Endothelial cell of umbilical vein (primary cell): ENCODE measurements around the gene PRRC2B. TPM values are rescaled to one million over a fixed set of nuclear protein-coding genes. Genes with fewer than 3 reads are reported as not detected.

Experiments used
- BruUV-seq: library from RNA; stranded (reverse); fragments of 400-500 nt; replicated peaks from 2 replicates; lab custom pipeline; 2021; lab: Mats Ljungman, UMichigan
- CTCF ChIA-PET: fragments of 300-600, 350-600 bp; sonication (Branson Sonifier 250); formaldehyde crosslinking; loops from one replicate; lab custom pipeline; 2021; ENCODE audit warnings: antibody characterized with exemption, inconsistent platforms; lab: Charles Lee
- POLR2A ChIA-PET: fragments of 300-600, 350-600 bp; sonication (Branson Sonifier 250); formaldehyde crosslinking; loops from one replicate; lab custom pipeline; 2021; ENCODE audit warnings: antibody characterized with exemption, inconsistent platforms; lab: Charles Lee
- DNase-seq: peaks from one replicate; pipeline ENCODE4 v3.0.0-alpha.2; 2011; ENCODE audit warnings: low read depth, low spot score
- FAIRE-seq: peaks from 2 replicates; lab custom pipeline; 2011; peaks lifted over from hg19 to GRCh38; lab: Jason Lieb, UNC
- H2AFZ ChIP-seq: 2 replicates; pipeline ENCODE4 v1.6.0; 2012; ENCODE audit warnings: low read depth, low read length, control low read depth, inconsistent platforms
- H3K27ac ChIP-seq: 2 replicates; pipeline ENCODE4 v1.5.1; 2011; ENCODE audit warnings: low read depth, mild to moderate bottlenecking, control low read depth, low read length, moderate library complexity; ENCODE audit not compliant: insufficient read depth
- H3K27me3 ChIP-seq, 2 experiments: 2 replicates each; pipeline versions ENCODE4 v1.6.0 to v1.6.1; 2011; ENCODE audit warnings: low read length in 2 of 2, mixed read lengths in 1 of 2; ENCODE audit not compliant: control insufficient read depth in 2 of 2, insufficient read depth in 2 of 2
- H3K36me3 ChIP-seq, 2 experiments: 2 replicates in 1 of 2; 3 replicates in 1 of 2; pipeline ENCODE4 v1.5.1; 2011; ENCODE audit warnings: low read length in 2 of 2, mild to moderate bottlenecking in 1 of 2, moderate library complexity in 1 of 2; ENCODE audit not compliant: control insufficient read depth in 2 of 2, insufficient read depth in 2 of 2; ENCODE audit errors: extremely low read depth in 1 of 2
- H3K4me1 ChIP-seq: 3 replicates; pipeline ENCODE4 v1.5.1; 2011; ENCODE audit warnings: mild to moderate bottlenecking, low read length; ENCODE audit not compliant: control insufficient read depth, insufficient read depth; ENCODE audit errors: extremely low read depth
- H3K4me2 ChIP-seq: 2 replicates; pipeline ENCODE4 v1.6.1; 2011; ENCODE audit warnings: low read length, control low read depth, mixed read lengths; ENCODE audit not compliant: insufficient read depth
- H3K4me3 ChIP-seq, 3 experiments: fragments of 200-600 bp in 1 of 3; sonication (generic), shearing (Covaris generic) in 1 of 3; replicated peaks in 1 of 3; 2 replicates each; pipeline ENCODE4 v1.5.1; 2011 to 2016; ENCODE audit warnings: control low read depth in 3 of 3, low read length in 3 of 3, mild to moderate bottlenecking in 2 of 3, inconsistent platforms in 1 of 3, low read depth in 1 of 3, moderate library complexity in 1 of 3; ENCODE audit not compliant: insufficient read depth in 1 of 3
- H3K79me2 ChIP-seq: 2 replicates; pipeline ENCODE4 v1.6.0; 2012; ENCODE audit warnings: low read length, inconsistent platforms; ENCODE audit not compliant: control insufficient read depth, insufficient read depth
- H3K9ac ChIP-seq: replicated peaks from 2 replicates; pipeline ENCODE3; 2011; ENCODE audit warnings: low read length, control low read depth; ENCODE audit not compliant: insufficient read depth; ENCODE audit errors: extremely low read depth
- H3K9me1 ChIP-seq: replicated peaks from 3 replicates; pipeline ENCODE4 v1.6.0; 2011; ENCODE audit warnings: mild to moderate bottlenecking, low read length; ENCODE audit not compliant: control insufficient read depth, insufficient read depth; ENCODE audit errors: extremely low read depth
- H3K9me3 ChIP-seq: replicated peaks from 2 replicates; pipeline ENCODE4 v1.5.1; 2012; ENCODE audit warnings: low read length, inconsistent platforms; ENCODE audit not compliant: control insufficient read depth, insufficient read depth
- H4K20me1 ChIP-seq: replicated peaks from 2 replicates; pipeline ENCODE3; 2011; ENCODE audit warnings: mild to moderate bottlenecking, low read length; ENCODE audit not compliant: control insufficient read depth, insufficient read depth; ENCODE audit errors: extremely low read depth
- EZH2 ChIP-seq: IDR thresholded peaks from 2 replicates; pipeline ENCODE4 v1.6.1; 2012; ENCODE audit warnings: borderline replicate concordance, low read depth, mild to moderate bottlenecking, moderate library complexity, low read length, inconsistent platforms; ENCODE audit not compliant: severe bottlenecking
- FOS ChIP-seq: IDR thresholded peaks from 2 replicates; pipeline ENCODE4 v1.6.1; 2011; ENCODE audit warnings: mild to moderate bottlenecking, low read length, moderate library complexity, borderline replicate concordance; ENCODE audit not compliant: insufficient read depth
- GATA2 ChIP-seq: IDR thresholded peaks from 2 replicates; pipeline ENCODE4 v1.7.0; 2011; ENCODE audit warnings: low read depth, mild to moderate bottlenecking, moderate library complexity, mixed read lengths, low read length; ENCODE audit not compliant: insufficient read length, insufficient read depth
- JUN ChIP-seq: IDR thresholded peaks from 2 replicates; pipeline ENCODE4 v1.6.1; 2011; ENCODE audit warnings: borderline replicate concordance, low read depth; ENCODE audit not compliant: insufficient read length, insufficient read depth
- MYC ChIP-seq: IDR thresholded peaks from one replicate; pipeline ENCODE4 v1.6.1; 2011; ENCODE audit warnings: mild to moderate bottlenecking, low read depth, low read length
- POLR2A ChIP-seq: IDR thresholded peaks from 2 replicates; pipeline ENCODE4 v1.6.1; 2012; ENCODE audit warnings: low read depth, mild to moderate bottlenecking, control low read depth, low read length
- POLR2AphosphoS5 ChIP-seq: IDR thresholded peaks from 2 replicates; pipeline ENCODE4 v1.6.1; 2012; ENCODE audit warnings: low read depth, mild to moderate bottlenecking, control low read depth, low read length, moderate library complexity; ENCODE audit not compliant: insufficient read depth
- dilution Hi-C: fragments of 300-500 bp; cut with MboI; formaldehyde crosslinking; loops from one replicate; pipeline ENCODE4 v1.15.0; 2019; ENCODE audit warnings: low sequenced_read_pairs; ENCODE audit not compliant: extremely low pct_ligation_motif_present
- intact Hi-C: fragments of 100-400 bp; cut with micrococcal nuclease; formaldehyde crosslinking; loops from one replicate; pipeline ENCODE4 v1.10.0; 2022
- polyA plus RNA-seq, 4 experiments: library from polyadenylated mRNA; depleted of rRNA in 3 of 4; stranded (reverse) in 3 of 4; unstranded in 1 of 4; fragments of >200 nt; gene quantifications; 2 replicates each; pipeline versions ENCODE4 v1.2.1 to v1.2.3, GENCODE V29; 2011 to 2012; ENCODE audit warnings: missing spikeins in 1 of 4
- total RNA-seq: library from RNA; stranded (reverse); gene quantifications from 2 replicates; pipeline ENCODE4 v1.2.3, GENCODE V29; 2021
- TF ChIP-seq, protein P1 (sequence below): IDR thresholded peaks from 2 replicates; pipeline ENCODE4 v1.6.1; 2011; ENCODE audit not compliant: insufficient read depth, insufficient read length
- TF ChIP-seq, protein P2 (sequence below), 2 donors: IDR thresholded peaks; 1 replicate in 1 of 2; 2 replicates in 1 of 2; pipeline ENCODE4 v1.5.1; 2011; ENCODE audit warnings: low read length in 2 of 2, mild to moderate bottlenecking in 2 of 2, moderate library complexity in 2 of 2, control low read depth in 1 of 2, inconsistent platforms in 1 of 2, low read depth in 1 of 2; ENCODE audit not compliant: insufficient read depth in 1 of 2; ENCODE audit errors: extremely low read depth in 1 of 2

The PRRC2B gene
- total and polyA plus RNA-seq, 2 donors (not counting 3 experiments of a cell fraction or from before 2014, with no cell fraction given): 35.6 to 256 TPM

DNA sequence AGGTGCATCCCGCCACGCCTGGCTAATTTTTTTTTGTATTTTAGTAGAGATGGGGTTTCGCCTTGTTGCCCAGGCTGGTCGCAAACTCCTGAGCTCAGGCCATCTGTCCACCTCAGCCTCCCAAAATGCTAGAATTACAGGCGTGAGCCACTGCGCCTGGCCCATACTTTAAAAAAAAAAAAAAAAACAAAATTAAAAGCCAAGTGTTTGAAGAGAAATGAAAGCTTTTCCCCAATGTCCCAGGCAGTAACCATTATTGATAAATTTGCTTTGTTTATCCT, 9.5 kb downstream of the PRRC2B start:
- Histone ChIP-seq H3K9me3 (no peaks in the 10 kb centered on the region), H2AFZ (no peak overlapping the region), H3K79me2 (peaks cover 98% of the 10 kb centered on the region), H3K27ac (no peak overlapping the region), H3K36me3 (no peaks in the 10 kb centered on the region), H3K27me3 (no peaks in the 10 kb centered on the region), H3K9me1 (no peaks in the 10 kb centered on the region), H4K20me1 (peaks cover 28% of the 10 kb centered on the region), H3K4me2 (no peak overlapping the region), H3K4me1 (peaks cover 72% of the 10 kb centered on the region), H3K9ac (no peak overlapping the region), H3K4me3 (no peak overlapping the region)
- DNase-seq (no peak), FAIRE-seq (no peak)
- dilution Hi-C loops (no loop called here), intact Hi-C loops (no loop called here)
- POLR2A ChIA-PET: interaction anchor here (0.5 kb wide), 1 partner anchor 10 kb away, joined by 3 read pairs; no protein-coding TSS in a partner anchor
- no peak for TF ChIP-seq MYC
- TF ChIP-seq, protein P1, sequence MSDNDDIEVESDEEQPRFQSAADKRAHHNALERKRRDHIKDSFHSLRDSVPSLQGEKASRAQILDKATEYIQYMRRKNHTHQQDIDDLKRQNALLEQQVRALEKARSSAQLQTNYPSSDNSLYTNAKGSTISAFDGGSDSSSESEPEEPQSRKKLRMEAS: no peak
- TF ChIP-seq GATA2: no peak
- no peak for TF ChIP-seq POLR2AphosphoS5
- TF ChIP-seq JUN: no peak
- TF ChIP-seq POLR2A: no peak
- no TSS peak for BruUV-seq
- CTCF ChIA-PET: interaction anchor here (1.0 to 1.5 kb wide), 3 partner anchors 14 to 20 kb away, joined by 3 to 5 read pairs (median 4); no protein-coding TSS in a partner anchor

DNA sequence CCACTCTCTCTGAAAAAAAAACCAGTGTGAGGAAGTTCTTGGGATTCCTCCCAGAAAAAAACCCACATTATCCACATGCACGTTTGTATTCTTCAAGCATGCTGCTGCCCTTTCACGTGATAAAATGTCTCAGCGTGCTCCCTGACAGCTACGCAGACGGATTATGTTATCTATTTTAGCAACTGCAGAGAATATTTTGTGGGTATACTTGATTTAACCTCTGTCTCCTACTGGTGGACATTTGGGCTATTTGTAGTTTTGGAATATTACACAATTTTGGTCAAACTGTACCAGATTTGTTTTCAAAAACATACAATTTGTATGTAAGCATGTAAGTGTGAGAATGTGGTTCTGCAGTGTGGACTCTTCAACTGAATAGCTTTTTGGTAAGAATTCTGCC, 10.7 kb downstream of the PRRC2B start:
- TF ChIP-seq EZH2 (no peak), FOS (no peak), POLR2A (no peak), JUN (no peak), POLR2AphosphoS5 (no peak), GATA2 (no peak), MYC (no peak)
- TF ChIP-seq, protein P1: no peak
- TF ChIP-seq, protein P2, sequence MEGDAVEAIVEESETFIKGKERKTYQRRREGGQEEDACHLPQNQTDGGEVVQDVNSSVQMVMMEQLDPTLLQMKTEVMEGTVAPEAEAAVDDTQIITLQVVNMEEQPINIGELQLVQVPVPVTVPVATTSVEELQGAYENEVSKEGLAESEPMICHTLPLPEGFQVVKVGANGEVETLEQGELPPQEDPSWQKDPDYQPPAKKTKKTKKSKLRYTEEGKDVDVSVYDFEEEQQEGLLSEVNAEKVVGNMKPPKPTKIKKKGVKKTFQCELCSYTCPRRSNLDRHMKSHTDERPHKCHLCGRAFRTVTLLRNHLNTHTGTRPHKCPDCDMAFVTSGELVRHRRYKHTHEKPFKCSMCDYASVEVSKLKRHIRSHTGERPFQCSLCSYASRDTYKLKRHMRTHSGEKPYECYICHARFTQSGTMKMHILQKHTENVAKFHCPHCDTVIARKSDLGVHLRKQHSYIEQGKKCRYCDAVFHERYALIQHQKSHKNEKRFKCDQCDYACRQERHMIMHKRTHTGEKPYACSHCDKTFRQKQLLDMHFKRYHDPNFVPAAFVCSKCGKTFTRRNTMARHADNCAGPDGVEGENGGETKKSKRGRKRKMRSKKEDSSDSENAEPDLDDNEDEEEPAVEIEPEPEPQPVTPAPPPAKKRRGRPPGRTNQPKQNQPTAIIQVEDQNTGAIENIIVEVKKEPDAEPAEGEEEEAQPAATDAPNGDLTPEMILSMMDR (IDR thresholded peaks at IDR 0.05; ENCODE audit: extremely low read depth in 1 of 2, insufficient read depth in 1 of 2, low read depth in 1 of 2, low read length in 2 of 2): no peak
- H3K27me3 ChIP-seq: no peaks in the 10 kb centered on the region
- ChIA-PET CTCF (interaction anchor here (0.7 to 1.4 kb wide), 2 partner anchors 28 to 34 kb away, joined by 3 to 4 read pairs; no protein-coding TSS in a partner anchor), POLR2A (interaction anchor here (0.5 kb wide), 1 partner anchor 40 kb away, joined by 8 read pairs; no protein-coding TSS in a partner anchor)
- H3K9ac ChIP-seq: no peak overlapping the region
- H3K9me1 ChIP-seq: no peaks in the 10 kb centered on the region
- H3K4me3 ChIP-seq: no peak overlapping the region
- H3K4me1 ChIP-seq: peaks cover 64% of the 10 kb centered on the region
- no peak overlapping the region for H3K4me2 ChIP-seq
- peaks cover 28% of the 10 kb centered on the region for H4K20me1 ChIP-seq
- dilution Hi-C loops: no loop called here
- H2AFZ ChIP-seq: no peak overlapping the region
- no peaks in the 10 kb centered on the region for H3K9me3 ChIP-seq
- H3K36me3 ChIP-seq: no peaks in the 10 kb centered on the region
- H3K27ac ChIP-seq: no peak overlapping the region
- H3K79me2 ChIP-seq: peaks cover 100% of the 10 kb centered on the region
- no TSS peak for BruUV-seq
- DNase-seq (no peak), FAIRE-seq (no peak)
- intact Hi-C loops: no loop called here
